ENCODE measurements around the gene KYNU.
"Not testable (repeated sequence)": the region's sequence is repeated elsewhere in the genome, so short reads cannot be mapped to it uniquely, and the experiment has no call there.

Gene KYNU

DNA sequence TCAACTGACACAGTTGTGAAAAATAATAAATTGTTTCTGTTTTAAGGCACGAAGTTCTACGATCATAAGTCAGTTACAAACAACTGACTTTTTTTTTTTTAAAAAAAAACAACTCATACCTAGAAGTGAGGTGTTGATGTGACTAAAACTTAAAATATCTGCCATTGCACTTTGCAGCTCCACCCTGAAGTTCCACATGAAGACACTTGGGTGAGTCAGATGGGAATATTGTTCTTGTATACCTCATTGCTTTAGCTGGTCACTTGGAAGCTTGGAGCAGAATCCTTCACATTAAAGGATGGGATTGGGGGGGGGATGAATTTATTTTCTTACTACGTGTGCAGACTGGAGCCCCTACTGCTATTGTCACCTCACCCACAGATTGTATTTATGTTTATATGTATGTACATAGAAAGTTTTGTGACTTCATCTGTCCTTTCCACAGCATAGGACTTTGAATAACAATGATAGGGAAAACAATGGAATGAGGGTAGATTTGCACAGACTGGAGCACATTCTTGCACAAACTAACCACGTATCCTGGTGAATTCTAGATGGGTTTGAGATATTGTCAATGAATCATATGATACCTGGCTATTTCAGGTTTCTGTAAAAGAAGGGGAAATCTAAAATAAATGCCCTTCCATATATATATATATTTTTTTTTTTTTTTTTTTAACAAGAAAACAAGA lies 193.9 kb downstream of the KYNU start:
- no peaks in the 10 kb centered on the region for H3K27me3 ChIP-seq (ENCODE audit: control insufficient read depth, low read length)
- peaks cover 4% of the 10 kb centered on the region for H3K4me1 ChIP-seq (ENCODE audit: control insufficient read depth, low read length)
- no peaks in the 10 kb centered on the region for H3K79me2 ChIP-seq (ENCODE audit: control insufficient read depth, low read length)
- H3K9me3 ChIP-seq (ENCODE audit: control insufficient read depth, insufficient read depth, low read length) = peaks cover 7% of the 10 kb centered on the region; the same call in 1 of the 2 replicates
- no peak overlapping the region for H3K4me2 ChIP-seq (ENCODE audit: low read length)
- TF ChIP-seq, protein P1, sequence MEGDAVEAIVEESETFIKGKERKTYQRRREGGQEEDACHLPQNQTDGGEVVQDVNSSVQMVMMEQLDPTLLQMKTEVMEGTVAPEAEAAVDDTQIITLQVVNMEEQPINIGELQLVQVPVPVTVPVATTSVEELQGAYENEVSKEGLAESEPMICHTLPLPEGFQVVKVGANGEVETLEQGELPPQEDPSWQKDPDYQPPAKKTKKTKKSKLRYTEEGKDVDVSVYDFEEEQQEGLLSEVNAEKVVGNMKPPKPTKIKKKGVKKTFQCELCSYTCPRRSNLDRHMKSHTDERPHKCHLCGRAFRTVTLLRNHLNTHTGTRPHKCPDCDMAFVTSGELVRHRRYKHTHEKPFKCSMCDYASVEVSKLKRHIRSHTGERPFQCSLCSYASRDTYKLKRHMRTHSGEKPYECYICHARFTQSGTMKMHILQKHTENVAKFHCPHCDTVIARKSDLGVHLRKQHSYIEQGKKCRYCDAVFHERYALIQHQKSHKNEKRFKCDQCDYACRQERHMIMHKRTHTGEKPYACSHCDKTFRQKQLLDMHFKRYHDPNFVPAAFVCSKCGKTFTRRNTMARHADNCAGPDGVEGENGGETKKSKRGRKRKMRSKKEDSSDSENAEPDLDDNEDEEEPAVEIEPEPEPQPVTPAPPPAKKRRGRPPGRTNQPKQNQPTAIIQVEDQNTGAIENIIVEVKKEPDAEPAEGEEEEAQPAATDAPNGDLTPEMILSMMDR (IDR thresholded peaks at IDR 0.05; ENCODE audit: low read depth, low read length, poor library complexity, severe bottlenecking) = no peak
- no peak for TF ChIP-seq EZH2phosphoT487 (IDR thresholded peaks at IDR 0.05; ENCODE audit: borderline replicate concordance, low read length)
- H3F3A ChIP-seq (ENCODE audit: control insufficient read depth, insufficient read depth) = no peaks in the 10 kb centered on the region
- no peak overlapping the region for H3K4me3 ChIP-seq (ENCODE audit: low read length)
- H3K9me2 ChIP-seq (replicated peaks; ENCODE audit: control insufficient read depth, low read length) = no peaks in the 10 kb centered on the region
- H4K20me1 ChIP-seq (ENCODE audit: control insufficient read depth, insufficient read depth, low read depth, low read length) = no peaks in the 10 kb centered on the region
- H3K27ac ChIP-seq (ENCODE audit: low read depth, low read length) = no peak overlapping the region
- H3K36me3 ChIP-seq (ENCODE audit: control insufficient read depth, low read length) = no peaks in the 10 kb centered on the region

DNA sequence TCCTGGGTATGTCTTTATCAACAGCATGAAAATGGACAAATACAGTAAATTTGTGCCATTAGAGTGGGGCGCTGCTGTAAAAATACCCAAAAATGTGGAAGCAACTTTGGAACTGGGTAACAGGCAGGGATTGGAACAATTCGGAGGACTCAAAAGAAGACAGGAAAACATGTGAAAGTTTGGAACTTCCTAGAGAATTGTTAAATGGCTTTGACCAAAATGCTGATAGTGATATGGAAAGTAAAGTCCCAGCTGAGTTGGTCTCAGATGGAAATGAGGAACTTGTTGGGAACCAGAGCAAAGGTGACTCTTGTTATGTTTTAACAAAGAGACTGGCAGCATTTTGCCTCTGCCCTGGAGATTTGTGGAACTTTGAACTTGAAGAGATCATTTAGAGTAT lies 197.4 kb downstream of the KYNU start:
- not testable (repeated sequence) for H3K36me3 ChIP-seq (ENCODE audit: control insufficient read depth, low read length)

DNA sequence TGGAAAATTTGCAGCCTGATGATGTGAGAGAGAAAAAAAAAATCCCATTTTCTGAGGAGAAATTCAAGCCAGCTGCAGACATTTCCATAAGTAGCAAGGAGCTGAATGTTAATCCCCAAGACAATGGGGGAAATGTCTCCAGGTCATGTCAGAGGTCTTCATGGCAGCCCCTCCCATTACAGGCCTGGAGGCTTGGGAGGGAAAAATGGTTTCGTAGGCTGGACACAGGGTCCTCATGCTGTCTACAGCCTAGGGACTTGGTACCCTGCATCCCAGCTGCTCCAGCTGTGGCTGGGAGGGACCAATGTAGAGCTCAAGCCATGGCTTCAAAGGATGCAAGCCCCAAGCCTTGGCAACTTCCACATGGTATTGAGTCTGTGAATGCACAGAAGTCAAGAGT lies 198.2 kb downstream of the KYNU start:
- Histone ChIP-seq H3K4me2 (ENCODE audit: low read length) (no peak overlapping the region), H3K27me3 (ENCODE audit: control insufficient read depth, low read length) (no peaks in the 10 kb centered on the region), H3K36me3 (ENCODE audit: control insufficient read depth, low read length) (no peaks in the 10 kb centered on the region), H3F3A (ENCODE audit: control insufficient read depth, insufficient read depth) (no peaks in the 10 kb centered on the region), H3K9me2 (replicated peaks; ENCODE audit: control insufficient read depth, low read length) (no peaks in the 10 kb centered on the region), H3K27ac (ENCODE audit: low read depth, low read length) (no peak overlapping the region), H3K4me3 (ENCODE audit: low read length) (no peak overlapping the region), H4K20me1 (ENCODE audit: control insufficient read depth, insufficient read depth, low read depth, low read length) (no peaks in the 10 kb centered on the region), H3K4me1 (ENCODE audit: control insufficient read depth, low read length) (no peaks in the 10 kb centered on the region), H3K9me3 (ENCODE audit: control insufficient read depth, insufficient read depth, low read length) (peaks cover 7% of the 10 kb centered on the region; the same call in 1 of the 2 replicates), H3K79me2 (ENCODE audit: control insufficient read depth, low read length) (no peaks in the 10 kb centered on the region)
- TF ChIP-seq, protein P1 (IDR thresholded peaks at IDR 0.05; ENCODE audit: low read depth, low read length, poor library complexity, severe bottlenecking) = no peak
- no peak for TF ChIP-seq EZH2phosphoT487 (IDR thresholded peaks at IDR 0.05; ENCODE audit: borderline replicate concordance, low read length)

More for the DNA sequence above, 197.4 kb downstream of the KYNU start:
- not testable (repeated sequence) for H3K27ac ChIP-seq (ENCODE audit: low read depth, low read length); H3K9me3 ChIP-seq (ENCODE audit: control insufficient read depth, insufficient read depth, low read length); H3K9me2 ChIP-seq (replicated peaks; ENCODE audit: control insufficient read depth, low read length); H4K20me1 ChIP-seq (ENCODE audit: control insufficient read depth, insufficient read depth, low read depth, low read length); H3K4me2 ChIP-seq (ENCODE audit: low read length); H3K4me3 ChIP-seq (ENCODE audit: low read length); H3K4me1 ChIP-seq (ENCODE audit: control insufficient read depth, low read length); H3F3A ChIP-seq (ENCODE audit: control insufficient read depth, insufficient read depth); H3K79me2 ChIP-seq (ENCODE audit: control insufficient read depth, low read length); H3K27me3 ChIP-seq (ENCODE audit: control insufficient read depth, low read length)

DNA sequence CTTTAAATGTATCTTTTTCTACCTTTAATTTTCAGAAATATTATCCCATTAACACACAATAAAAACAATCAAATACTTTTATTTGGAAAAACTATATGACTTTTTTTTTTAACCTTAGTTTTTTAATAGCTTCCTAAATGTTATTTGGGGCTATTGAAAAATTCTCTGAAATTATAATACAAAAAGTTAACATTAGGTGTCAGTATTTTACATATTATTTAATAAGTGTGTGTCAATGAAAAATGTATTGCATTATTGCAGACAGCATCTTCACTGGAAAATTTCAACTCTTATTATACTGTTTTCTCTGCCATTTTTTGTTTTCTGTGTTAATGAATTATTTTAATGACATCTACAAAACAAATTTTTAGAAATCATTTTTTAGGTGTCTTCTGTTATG lies 200.6 kb downstream of the KYNU start:
- Histone ChIP-seq H3K4me1 (ENCODE audit: control insufficient read depth, low read length) (no peaks in the 10 kb centered on the region), H3K27ac (ENCODE audit: low read depth, low read length) (no peak overlapping the region), H3K9me3 (ENCODE audit: control insufficient read depth, insufficient read depth, low read length) (peaks cover 7% of the 10 kb centered on the region; the same call in 1 of the 2 replicates), H3F3A (ENCODE audit: control insufficient read depth, insufficient read depth) (no peaks in the 10 kb centered on the region), H3K27me3 (ENCODE audit: control insufficient read depth, low read length) (no peaks in the 10 kb centered on the region), H3K4me2 (ENCODE audit: low read length) (no peak overlapping the region), H3K36me3 (ENCODE audit: control insufficient read depth, low read length) (no peaks in the 10 kb centered on the region), H4K20me1 (ENCODE audit: control insufficient read depth, insufficient read depth, low read depth, low read length) (no peaks in the 10 kb centered on the region), H3K9me2 (replicated peaks; ENCODE audit: control insufficient read depth, low read length) (no peaks in the 10 kb centered on the region), H3K79me2 (ENCODE audit: control insufficient read depth, low read length) (no peaks in the 10 kb centered on the region), H3K4me3 (ENCODE audit: low read length) (no peak overlapping the region)
- TF ChIP-seq EZH2phosphoT487 (IDR thresholded peaks at IDR 0.05; ENCODE audit: borderline replicate concordance, low read length) = no peak
- TF ChIP-seq, protein P1 (IDR thresholded peaks at IDR 0.05; ENCODE audit: low read depth, low read length, poor library complexity, severe bottlenecking) = peak; percentile 9
